ENCODE measurements around the gene MYCN.
A peak's percentile ranks its signal among the peaks of the same experiment; 100 is the strongest.

MYCN gene

DNA sequence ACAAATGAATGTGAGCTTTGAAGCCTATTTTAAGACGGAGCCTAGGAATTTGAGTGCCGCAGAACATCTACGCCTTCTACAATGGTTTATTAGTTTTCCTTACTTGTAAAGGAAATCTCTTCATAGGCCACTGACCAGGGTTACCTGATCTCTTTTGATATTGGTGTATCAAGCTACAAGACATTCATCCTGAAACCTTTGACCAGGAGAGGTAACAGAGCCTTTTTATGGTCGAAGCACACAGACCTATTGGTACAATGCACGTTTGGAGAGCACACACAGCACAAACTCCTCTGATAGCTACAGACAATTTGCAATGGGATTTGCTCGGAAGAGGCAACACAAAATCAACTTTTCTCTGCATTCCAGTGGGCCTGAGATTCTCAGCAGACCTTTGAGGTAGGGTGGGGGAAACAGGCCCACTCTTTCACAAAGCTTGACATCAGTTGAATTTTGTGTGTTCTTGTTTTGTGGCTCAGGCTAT lies 12.8 kb downstream of the MYCN start:
- TF ChIP-seq RAD21 (IDR thresholded peaks at IDR 0.05; ENCODE audit: low read depth) (no peak), MAX (IDR thresholded peaks at IDR 0.05) (no peak), YY1 (IDR thresholded peaks at IDR 0.05; ENCODE audit: low read depth) (no peak), FOXM1 (IDR thresholded peaks at IDR 0.05; ENCODE audit: borderline replicate concordance, low read depth) (no peak), TAF1 (IDR thresholded peaks at IDR 0.05; ENCODE audit: low read depth) (no peak), ZBTB7A (IDR thresholded peaks at IDR 0.05; ENCODE audit: low read depth) (no peak), NFIC (IDR thresholded peaks at IDR 0.05) (no peak), EP300 (IDR thresholded peaks at IDR 0.05; ENCODE audit: borderline replicate concordance) (no peak), EGR1 (IDR thresholded peaks at IDR 0.05) (no peak), CEBPB (IDR thresholded peaks at IDR 0.05) (no peak), TCF12 (IDR thresholded peaks at IDR 0.05; ENCODE audit: low read depth) (no peak), USF1 (IDR thresholded peaks at IDR 0.05) (no peak), TEAD4 (IDR thresholded peaks at IDR 0.05) (no peak), CREB1 (IDR thresholded peaks at IDR 0.05; ENCODE audit: low read depth) (no peak)
- TF ChIP-seq, protein P1, sequence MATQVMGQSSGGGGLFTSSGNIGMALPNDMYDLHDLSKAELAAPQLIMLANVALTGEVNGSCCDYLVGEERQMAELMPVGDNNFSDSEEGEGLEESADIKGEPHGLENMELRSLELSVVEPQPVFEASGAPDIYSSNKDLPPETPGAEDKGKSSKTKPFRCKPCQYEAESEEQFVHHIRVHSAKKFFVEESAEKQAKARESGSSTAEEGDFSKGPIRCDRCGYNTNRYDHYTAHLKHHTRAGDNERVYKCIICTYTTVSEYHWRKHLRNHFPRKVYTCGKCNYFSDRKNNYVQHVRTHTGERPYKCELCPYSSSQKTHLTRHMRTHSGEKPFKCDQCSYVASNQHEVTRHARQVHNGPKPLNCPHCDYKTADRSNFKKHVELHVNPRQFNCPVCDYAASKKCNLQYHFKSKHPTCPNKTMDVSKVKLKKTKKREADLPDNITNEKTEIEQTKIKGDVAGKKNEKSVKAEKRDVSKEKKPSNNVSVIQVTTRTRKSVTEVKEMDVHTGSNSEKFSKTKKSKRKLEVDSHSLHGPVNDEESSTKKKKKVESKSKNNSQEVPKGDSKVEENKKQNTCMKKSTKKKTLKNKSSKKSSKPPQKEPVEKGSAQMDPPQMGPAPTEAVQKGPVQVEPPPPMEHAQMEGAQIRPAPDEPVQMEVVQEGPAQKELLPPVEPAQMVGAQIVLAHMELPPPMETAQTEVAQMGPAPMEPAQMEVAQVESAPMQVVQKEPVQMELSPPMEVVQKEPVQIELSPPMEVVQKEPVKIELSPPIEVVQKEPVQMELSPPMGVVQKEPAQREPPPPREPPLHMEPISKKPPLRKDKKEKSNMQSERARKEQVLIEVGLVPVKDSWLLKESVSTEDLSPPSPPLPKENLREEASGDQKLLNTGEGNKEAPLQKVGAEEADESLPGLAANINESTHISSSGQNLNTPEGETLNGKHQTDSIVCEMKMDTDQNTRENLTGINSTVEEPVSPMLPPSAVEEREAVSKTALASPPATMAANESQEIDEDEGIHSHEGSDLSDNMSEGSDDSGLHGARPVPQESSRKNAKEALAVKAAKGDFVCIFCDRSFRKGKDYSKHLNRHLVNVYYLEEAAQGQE (IDR thresholded peaks at IDR 0.05; ENCODE audit: low read depth) = no peak

- TF ChIP-seq TCF12 (IDR thresholded peaks at IDR 0.05; ENCODE audit: low read depth) (no peak), YY1 (IDR thresholded peaks at IDR 0.05; ENCODE audit: low read depth) (no peak), CREB1 (IDR thresholded peaks at IDR 0.05; ENCODE audit: low read depth) (no peak), NFIC (IDR thresholded peaks at IDR 0.05) (no peak), FOXM1 (IDR thresholded peaks at IDR 0.05; ENCODE audit: borderline replicate concordance, low read depth) (no peak), CEBPB (IDR thresholded peaks at IDR 0.05) (no peak), TEAD4 (IDR thresholded peaks at IDR 0.05) (no peak), USF1 (IDR thresholded peaks at IDR 0.05) (no peak), ZBTB7A (IDR thresholded peaks at IDR 0.05; ENCODE audit: low read depth) (no peak), MAX (IDR thresholded peaks at IDR 0.05) (no peak), EP300 (IDR thresholded peaks at IDR 0.05; ENCODE audit: borderline replicate concordance) (no peak), EGR1 (IDR thresholded peaks at IDR 0.05) (no peak), RAD21 (IDR thresholded peaks at IDR 0.05; ENCODE audit: low read depth) (no peak), TAF1 (IDR thresholded peaks at IDR 0.05; ENCODE audit: low read depth) (no peak)
- TF ChIP-seq, protein P1 (IDR thresholded peaks at IDR 0.05; ENCODE audit: low read depth) = no peak
Observed at GRCh38 chr2:15953891-15954680, 13.7 kb downstream of the MYCN start.

DNA sequence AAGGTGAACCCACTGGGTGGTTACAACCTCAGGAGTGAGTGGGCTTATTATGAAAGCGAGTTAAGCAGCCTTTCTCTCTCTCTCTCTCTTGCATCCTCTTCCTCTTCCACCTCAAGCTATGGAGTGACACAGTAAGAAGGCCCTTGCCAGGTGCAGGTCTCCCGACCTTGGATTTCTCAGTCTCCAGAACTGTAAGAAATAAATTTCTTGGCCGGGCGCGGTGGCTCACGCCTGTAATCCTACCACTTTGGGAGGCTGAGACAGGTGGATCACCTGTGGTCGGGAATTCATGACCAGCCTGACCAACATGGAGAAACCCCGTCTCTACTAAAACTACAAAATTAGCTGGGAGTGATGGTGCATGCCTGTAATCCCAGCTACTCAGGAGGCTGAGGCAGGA lies 14.4 kb downstream of the MYCN start:
- TF ChIP-seq, protein P1 (IDR thresholded peaks at IDR 0.05; ENCODE audit: low read depth) = no peak
- no peak for TF ChIP-seq ZBTB7A (IDR thresholded peaks at IDR 0.05; ENCODE audit: low read depth)
- no peak for TF ChIP-seq YY1 (IDR thresholded peaks at IDR 0.05; ENCODE audit: low read depth)
- TF ChIP-seq TEAD4 (IDR thresholded peaks at IDR 0.05) = no peak

DNA sequence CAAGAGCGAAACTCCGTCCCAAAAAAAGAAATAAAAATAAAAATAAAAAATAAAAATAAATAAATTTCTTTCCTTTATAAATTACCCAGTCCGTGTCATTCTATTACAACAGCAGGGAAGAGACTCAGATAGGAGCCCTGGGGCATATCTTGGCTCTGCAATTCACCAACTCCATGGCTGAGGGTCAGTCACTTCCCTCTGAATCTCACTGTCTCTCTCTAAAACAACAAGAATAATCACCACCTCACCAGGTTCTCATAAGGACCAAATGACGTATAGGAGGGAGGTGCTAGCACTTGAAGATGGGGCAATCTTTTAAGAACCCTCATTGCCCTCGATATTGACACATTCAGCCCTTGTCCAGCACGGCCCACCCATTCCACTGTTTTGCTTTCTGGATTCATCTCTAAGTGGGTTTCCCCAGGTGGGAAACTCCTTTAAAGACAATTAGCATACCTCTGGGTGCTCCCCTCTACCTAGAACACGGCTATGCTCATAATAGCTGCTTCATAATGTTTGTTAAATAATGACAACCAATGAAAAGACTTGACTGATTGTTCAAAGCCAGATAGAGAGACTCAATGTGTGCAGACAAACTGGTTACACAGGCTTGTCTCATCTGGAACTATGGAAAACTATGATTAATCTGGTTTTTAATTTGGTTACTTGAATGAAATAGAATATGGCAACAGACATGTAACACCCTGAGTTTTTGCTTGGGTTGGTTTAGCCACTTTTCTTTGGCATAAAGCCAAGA lies 15.1 kb downstream of the MYCN start:
- TF ChIP-seq TCF12 (IDR thresholded peaks at IDR 0.05; ENCODE audit: low read depth) (no peak), TAF1 (IDR thresholded peaks at IDR 0.05; ENCODE audit: low read depth) (no peak), EGR1 (IDR thresholded peaks at IDR 0.05) (no peak), NFIC (IDR thresholded peaks at IDR 0.05) (peak; percentile 40; the same call in 1 of the 2 replicates), CREB1 (IDR thresholded peaks at IDR 0.05; ENCODE audit: low read depth) (no peak)

Measured in Ishikawa (cell line).